T-cell (primary cell): ENCODE results near the gene XIRP1. TPM values are rescaled to one million over a fixed set of nuclear protein-coding genes. Genes with fewer than 3 reads are reported as not detected.
"Not testable (repeated sequence)": the region's sequence is repeated elsewhere in the genome, so short reads cannot be mapped to it uniquely, and the experiment has no call there.

Experiments
- ATAC-seq, 4 experiments: fragments of 200-7000 bp in 3 of 4; fragments of 150-1000 bp in 1 of 4; cut with Tn5 transposase; replicated peaks in 1 of 4; 1 replicate in 3 of 4; 2 replicates in 1 of 4; pipeline ENCODE4 v1.10.0; 2021; ENCODE audit warnings: moderate library complexity in 3 of 4, mild to moderate bottlenecking in 2 of 4, moderate number of reproducible peaks in 1 of 4
- CTCF ChIA-PET, 2 donors: fragments of 300-600 bp; sonication (Branson Sonifier 250); formaldehyde crosslinking; loops; one replicate each; lab custom pipeline; 2022; ENCODE audit warnings: antibody characterized with exemption in 2 of 2; lab: Charles Lee
- POLR2A ChIA-PET, 2 donors: fragments of 300-600 bp; sonication (Branson Sonifier 250); formaldehyde crosslinking; loops; one replicate each; lab custom pipeline; 2022; ENCODE audit warnings: antibody characterized with exemption in 2 of 2; lab: Charles Lee
- DNase-seq, 35 experiments: peaks; one replicate each; pipeline versions ENCODE4 v3.0.0 to v3.0.0-alpha.2; 2013 to 2023
- H3K27ac ChIP-seq: one replicate; pipeline ENCODE4 v1.5.1; 2013; ENCODE audit warnings: low read length
- H3K27me3 ChIP-seq, 2 experiments: replicated peaks in 1 of 2; 1 replicate in 1 of 2; 2 replicates in 1 of 2; pipeline versions ENCODE4 v1.6.1 to v1.7.0; 2013; ENCODE audit warnings: low read length in 1 of 2, mixed read lengths in 1 of 2; ENCODE audit not compliant: control insufficient read depth in 2 of 2, insufficient read depth in 2 of 2; ENCODE audit errors: extremely low read depth in 1 of 2
- H3K36me3 ChIP-seq, 2 donors: 1 replicate in 1 of 2; 2 replicates in 1 of 2; pipeline versions ENCODE4 v1.6.1 to v1.7.0; 2013; ENCODE audit warnings: low read length in 1 of 2; ENCODE audit not compliant: control insufficient read depth in 2 of 2, insufficient read depth in 1 of 2; ENCODE audit errors: extremely low read depth in 1 of 2
- H3K4me1 ChIP-seq, 2 experiments: 1 replicate in 1 of 2; 2 replicates in 1 of 2; pipeline versions ENCODE4 v1.6.1 to v1.7.0; 2013; ENCODE audit warnings: low read length in 2 of 2, mixed read lengths in 1 of 2; ENCODE audit not compliant: insufficient read depth in 2 of 2, control insufficient read depth in 1 of 2; ENCODE audit errors: extremely low read depth in 1 of 2
- H3K4me3 ChIP-seq, 2 donors: 1 replicate in 1 of 2; 2 replicates in 1 of 2; pipeline versions ENCODE4 v1.5.1 to v1.7.0; 2013; ENCODE audit warnings: mild to moderate bottlenecking in 2 of 2, low read length in 1 of 2, moderate library complexity in 1 of 2; ENCODE audit not compliant: control insufficient read depth in 1 of 2; ENCODE audit errors: extremely low read depth in 1 of 2
- H3K9me3 ChIP-seq: 2 replicates; pipeline ENCODE4 v1.7.0; 2013
- H3K27ac Mint-ChIP-seq, 2 donors: one replicate each; pipeline ENCODE4 v1.8.0; 2020 to 2021; ENCODE audit warnings: mild to moderate bottlenecking in 2 of 2, mixed read lengths in 2 of 2
- H3K27me3 Mint-ChIP-seq, 2 donors: one replicate each; pipeline ENCODE4 v1.8.0; 2021 to 2022; ENCODE audit warnings: mixed read lengths in 2 of 2
- H3K36me3 Mint-ChIP-seq: one replicate; pipeline ENCODE4 v1.8.0; 2021; ENCODE audit warnings: mixed read lengths
- H3K4me1 Mint-ChIP-seq, 3 donors: one replicate each; pipeline ENCODE4 v1.8.0; 2020 to 2022; ENCODE audit warnings: mixed read lengths in 3 of 3, mild to moderate bottlenecking in 1 of 3
- H3K4me3 Mint-ChIP-seq, 3 donors: one replicate each; pipeline ENCODE4 v1.8.0; 2020 to 2022; ENCODE audit warnings: mild to moderate bottlenecking in 3 of 3, mixed read lengths in 3 of 3, moderate library complexity in 3 of 3
- H3K9me3 Mint-ChIP-seq, 3 donors: one replicate each; pipeline ENCODE4 v1.8.0; 2020 to 2022; ENCODE audit warnings: mixed read lengths in 3 of 3
- WGBS: methylation state at CpG from one replicate; pipeline ENCODE4 v1.1.5; 2013; ENCODE audit warnings: missing lambda C conversion rate; ENCODE audit not compliant: insufficient coverage; 5-methylcytosine and 5-hydroxymethylcytosine counted together
- total RNA-seq, 35 experiments: library from RNA in 6 of 35; stranded (reverse) in 6 of 35; fragments of 120-200 nt in 1 of 35; gene quantifications; one replicate each; pipeline versions ENCODE4 v1.2.1 to v1.2.4 and lab custom pipeline; 2013 to 2026

Gene XIRP1
- total RNA-seq, 5 donors from 2014 or later (not counting 1 experiment from before 2014, with no cell fraction given) = not detected

- Mint-ChIP-seq H3K36me3 (no peaks in the 10 kb centered on the region), H3K4me3 (no peak overlapping the region), H3K9me3 (peaks cover 0 to 4% (median 0%) of the 10 kb centered on the region in 3 donors), H3K4me1 (peaks cover 18 to 33% (median 29%) of the 10 kb centered on the region in 3 donors), H3K27me3 (peaks cover 4 to 9% of the 10 kb centered on the region in 2 donors), H3K27ac (no peak overlapping the region)
- Histone ChIP-seq H3K27me3 (no peaks in the 10 kb centered on the region), H3K4me3 (no peak overlapping the region), H3K4me1 (peaks cover 14 to 34% of the 10 kb centered on the region in 2 experiments), H3K27ac (no peak overlapping the region), H3K36me3 (no peaks in the 10 kb centered on the region), H3K9me3 (no peaks in the 10 kb centered on the region)
- WGBS = no CpG with 5 or more reads among the region's 1 CpG
- no peak for DNase-seq
- CTCF ChIA-PET = no interaction called here
- POLR2A ChIA-PET = interaction anchor here in 1 of 2 donors (0.7 kb wide), 1 partner anchor 58 kb away, joined by 4 read pairs; no protein-coding TSS in a partner anchor
- no peak for ATAC-seq
Measured at GRCh38 chr3:39230453-39230852, 38.1 kb upstream of the XIRP1 start.

GRCh38 chr3:39228496-39228895 is 36.1 kb upstream of the XIRP1 start:
- Histone ChIP-seq H3K27me3 (no peaks in the 10 kb centered on the region), H3K27ac (no peak overlapping the region), H3K36me3 (no peaks in the 10 kb centered on the region), H3K4me1 (peaks cover 2 to 21% of the 10 kb centered on the region in 2 experiments), H3K9me3 (no peaks in the 10 kb centered on the region), H3K4me3 (no peak overlapping the region)
- DNase-seq = no peak
- Mint-ChIP-seq H3K27ac (no peak overlapping the region), H3K9me3 (peaks cover 0 to 4% (median 0%) of the 10 kb centered on the region in 3 donors), H3K4me1 (peaks cover 4 to 22% (median 11%) of the 10 kb centered on the region in 3 donors), H3K27me3 (peaks cover 0 to 5% of the 10 kb centered on the region in 2 donors), H3K4me3 (no peak overlapping the region), H3K36me3 (no peaks in the 10 kb centered on the region)
- ChIA-PET CTCF (interaction anchor here in 1 of 2 donors (0.6 kb wide), 1 partner anchor 9 kb away, joined by 3 read pairs; no protein-coding TSS in a partner anchor), POLR2A (interaction anchor here (0.5 to 0.7 kb wide), 5 partner anchors 44 to 173 kb away, joined by 3 to 4 read pairs (median 3); no protein-coding TSS in a partner anchor)
- ATAC-seq = no peak
- WGBS = no CpG with 5 or more reads among the region's 4 CpGs

GRCh38 chr3:39227596-39227995 is 35.2 kb upstream of the XIRP1 start:
- POLR2A ChIA-PET, H3K27me3 ChIP-seq, H3K27ac Mint-ChIP-seq, H3K36me3 Mint-ChIP-seq, DNase-seq, H3K9me3 ChIP-seq, H3K9me3 Mint-ChIP-seq, H3K27me3 Mint-ChIP-seq, H3K4me3 Mint-ChIP-seq, H3K36me3 ChIP-seq, ATAC-seq, H3K27ac ChIP-seq, CTCF ChIA-PET, H3K4me3 ChIP-seq: not testable (repeated sequence)
- 89% methylated on average over 5 of the region's 32 CpGs for WGBS
- H3K4me1 ChIP-seq = peaks cover under 1 to 16% of the 10 kb centered on the region in 2 experiments
- peaks cover 3 to 22% (median 12%) of the 10 kb centered on the region in 3 donors for H3K4me1 Mint-ChIP-seq

- Histone ChIP-seq H3K4me1 (peaks cover 0 to 8% of the 10 kb centered on the region in 2 experiments), H3K4me3 (no peak overlapping the region), H3K27me3 (no peaks in the 10 kb centered on the region), H3K36me3 (no peaks in the 10 kb centered on the region), H3K27ac (no peak overlapping the region), H3K9me3 (no peaks in the 10 kb centered on the region)
- ChIA-PET POLR2A (no interaction called here), CTCF (interaction anchor here in 1 of 2 donors (0.6 to 0.7 kb wide), 2 partner anchors 44 to 58 kb away, joined by 3 to 4 read pairs; no protein-coding TSS in a partner anchor)
- peaks cover 4 to 5% of the 10 kb centered on the region in 2 donors for H3K27me3 Mint-ChIP-seq
- no peak overlapping the region for H3K4me3 Mint-ChIP-seq
- DNase-seq = no peak
- peaks cover 0 to 4% (median 0%) of the 10 kb centered on the region in 3 donors for H3K9me3 Mint-ChIP-seq
- no peak for ATAC-seq
- H3K4me1 Mint-ChIP-seq = peaks cover 0 to 18% (median 8%) of the 10 kb centered on the region in 3 donors
- no peak overlapping the region for H3K27ac Mint-ChIP-seq
- 0% methylated on average over 1 of the region's 3 CpGs for WGBS
- no peaks in the 10 kb centered on the region for H3K36me3 Mint-ChIP-seq
Measured at GRCh38 chr3:39226106-39226741, 33.8 kb upstream of the XIRP1 start.

GRCh38 chr3:39224288-39224687 is 31.9 kb upstream of the XIRP1 start:
- no CpG with 5 or more reads among the region's 2 CpGs for WGBS
- no peaks in the 10 kb centered on the region for H3K9me3 ChIP-seq
- H3K4me1 ChIP-seq = peaks cover 3 to 20% of the 10 kb centered on the region in 2 experiments
- DNase-seq = no peak
- Mint-ChIP-seq H3K9me3 (no peaks in the 10 kb centered on the region), H3K4me3 (no peak overlapping the region), H3K4me1 (peaks cover 2 to 23% (median 12%) of the 10 kb centered on the region in 3 donors), H3K27me3 (peaks cover 4% of the 10 kb centered on the region in 2 donors), H3K36me3 (no peaks in the 10 kb centered on the region), H3K27ac (no peak overlapping the region)
- no peaks in the 10 kb centered on the region for H3K36me3 ChIP-seq
- peaks cover 0 to 6% of the 10 kb centered on the region in 2 experiments for H3K27me3 ChIP-seq
- no peak for ATAC-seq
- POLR2A ChIA-PET = no interaction called here
- CTCF ChIA-PET = interaction anchor here in 1 of 2 donors (1.4 kb wide), 1 partner anchor 10 kb away, joined by 5 read pairs; no protein-coding TSS in a partner anchor
- no peak overlapping the region for H3K4me3 ChIP-seq
- H3K27ac ChIP-seq = no peak overlapping the region

GRCh38 chr3:39222939-39223338 is 30.5 kb upstream of the XIRP1 start:
- H3K27ac Mint-ChIP-seq = no peak overlapping the region
- ATAC-seq (no peak), DNase-seq (no peak)
- Histone ChIP-seq H3K27ac (no peak overlapping the region), H3K27me3 (peaks cover 0 to 6% of the 10 kb centered on the region in 2 experiments), H3K4me1 (peaks cover 3 to 20% of the 10 kb centered on the region in 2 experiments), H3K9me3 (no peaks in the 10 kb centered on the region), H3K4me3 (no peak overlapping the region), H3K36me3 (no peaks in the 10 kb centered on the region)
- no CpG with 5 or more reads among the region's 2 CpGs for whole genome bisulfite sequencing
- H3K4me3 Mint-ChIP-seq = no peak overlapping the region
- no peaks in the 10 kb centered on the region for H3K9me3 Mint-ChIP-seq
- no peaks in the 10 kb centered on the region for H3K36me3 Mint-ChIP-seq
- H3K4me1 Mint-ChIP-seq = peaks cover 2 to 23% (median 12%) of the 10 kb centered on the region in 3 donors
- peaks cover 4 to 9% of the 10 kb centered on the region in 2 donors for H3K27me3 Mint-ChIP-seq
- POLR2A ChIA-PET = no interaction called here
- CTCF ChIA-PET = no interaction called here
